NOMO-1 treated with DMSO at 0.1 percent for 48 hours (cell line): ENCODE data around the gene BATF.

Source experiments
- DNase-seq: peaks from one replicate; lab custom pipeline; 2025; ENCODE audit not compliant: unreplicated experiment; lab: John Stamatoyannopoulos, UW

BATF gene

DNA sequence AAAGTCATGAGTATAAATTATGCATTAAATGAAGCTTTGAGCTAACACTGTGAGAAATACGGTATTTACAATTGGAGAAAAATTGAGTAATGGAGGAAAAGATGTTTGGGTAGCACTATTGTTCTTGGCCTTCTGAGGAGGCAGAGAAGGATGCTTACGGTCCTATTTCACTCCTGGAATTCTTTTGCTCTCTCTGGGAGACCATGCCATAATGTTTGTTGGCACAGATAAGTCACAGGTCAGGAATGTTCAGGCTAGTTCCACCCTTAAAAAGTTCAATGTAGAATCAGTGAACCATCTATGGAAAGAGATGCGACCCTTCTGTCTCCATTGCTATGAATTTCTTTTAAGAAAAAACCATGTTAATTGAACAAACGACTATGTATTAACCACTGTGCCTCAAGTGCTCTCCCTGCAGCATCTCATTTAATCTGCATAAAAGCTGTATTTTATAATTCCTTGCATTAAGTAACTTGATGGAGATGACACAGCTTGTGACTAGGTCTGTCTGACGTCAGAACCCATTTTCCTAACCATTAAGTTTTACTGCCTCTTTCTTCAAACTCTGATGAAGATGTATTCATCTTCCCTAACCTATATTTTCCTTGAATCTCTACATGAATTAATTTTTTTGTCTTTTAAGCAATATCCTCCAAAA lies 9.5 kb downstream of the BATF start:
- no peak for DNase-seq

DNA sequence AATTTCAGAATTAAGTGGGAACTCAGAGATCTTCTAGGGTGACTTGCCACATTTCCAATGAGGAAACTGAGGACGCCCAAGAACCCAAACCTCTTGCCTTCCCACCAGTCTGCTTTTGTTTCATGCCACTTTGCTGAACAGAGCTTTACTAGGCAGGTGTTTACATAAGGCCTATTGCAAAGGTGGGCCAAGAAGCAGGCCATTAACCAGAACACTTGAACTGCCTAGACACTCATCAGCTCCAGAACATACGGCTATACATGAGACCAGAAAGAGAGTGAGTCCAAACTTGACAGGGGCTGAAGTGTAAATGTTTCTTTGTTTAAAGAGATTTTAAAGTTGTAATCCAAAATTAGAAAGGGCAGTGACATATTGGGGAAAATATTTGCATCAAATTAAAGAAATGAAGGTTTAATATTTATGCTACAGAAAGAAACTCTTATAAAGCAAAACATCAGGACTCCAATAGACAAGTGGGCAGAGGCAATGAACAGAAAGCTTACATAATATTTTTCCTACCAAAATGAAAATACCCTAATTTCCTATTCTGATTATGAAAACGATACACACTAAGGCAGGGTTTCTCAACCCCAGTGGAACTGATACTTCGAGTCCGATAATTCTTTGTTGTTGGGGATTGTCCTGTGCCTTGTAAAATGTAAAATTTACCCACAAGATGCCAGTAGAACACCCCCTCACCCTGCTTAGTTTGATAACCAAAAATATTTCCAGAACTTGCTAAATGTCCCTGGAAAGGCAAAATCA lies 11.7 kb downstream of the BATF start:
- no peak for DNase-seq

DNA sequence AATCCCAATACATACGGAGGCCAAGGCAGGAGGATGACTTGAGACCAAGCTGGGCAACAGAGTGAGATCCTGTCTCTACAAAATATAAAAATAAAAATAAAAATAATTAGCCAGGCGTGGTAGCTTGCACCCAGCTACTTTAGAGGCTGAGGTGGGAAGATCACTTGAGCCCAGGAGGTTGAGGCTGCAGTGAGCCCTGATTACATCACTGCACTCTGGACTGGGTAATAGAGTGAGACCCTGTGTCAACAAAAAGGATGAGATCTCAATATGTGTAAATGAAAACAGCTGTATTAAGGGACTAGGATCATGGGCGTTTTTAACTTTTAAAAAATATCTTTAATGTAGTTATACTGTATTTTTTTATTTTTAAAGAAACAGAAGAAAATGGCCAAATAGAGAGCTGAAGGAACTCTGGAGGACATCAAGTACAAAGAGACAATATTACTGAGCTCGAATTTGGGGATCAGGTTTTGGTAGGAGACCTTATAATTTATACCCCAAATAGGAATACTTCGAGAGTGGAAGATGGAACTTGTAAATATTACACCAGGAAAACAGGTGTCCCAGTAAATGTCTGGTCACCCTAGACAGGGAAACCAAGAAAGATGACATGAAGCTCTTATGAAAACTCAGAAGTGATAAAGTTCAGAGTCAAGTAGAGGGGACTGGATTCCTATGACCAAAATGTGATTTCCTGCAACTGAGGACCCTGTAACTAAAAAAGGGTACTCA lies 13.1 kb downstream of the BATF start:
- DNase-seq, result no peak

DNA sequence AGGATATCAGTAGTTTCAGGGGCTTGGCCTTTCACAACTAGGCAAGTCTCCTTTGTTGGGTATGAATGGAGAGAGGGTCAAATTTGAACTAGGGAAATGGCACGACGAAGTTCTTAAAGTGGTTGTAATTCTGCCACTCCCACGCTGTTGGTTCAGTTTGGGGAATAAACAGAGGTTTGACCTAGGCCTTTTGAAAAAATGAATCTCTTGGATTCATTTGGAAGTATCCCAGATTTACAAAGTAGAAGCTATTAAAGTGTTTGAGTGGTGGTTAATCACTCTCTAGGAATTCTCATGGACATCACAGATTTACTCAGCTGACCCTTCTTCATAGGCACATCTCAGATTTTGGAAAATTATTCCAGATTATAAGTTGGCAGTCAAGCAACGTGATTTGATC lies 14.8 kb downstream of the BATF start:
- DNase-seq, result no peak

DNA sequence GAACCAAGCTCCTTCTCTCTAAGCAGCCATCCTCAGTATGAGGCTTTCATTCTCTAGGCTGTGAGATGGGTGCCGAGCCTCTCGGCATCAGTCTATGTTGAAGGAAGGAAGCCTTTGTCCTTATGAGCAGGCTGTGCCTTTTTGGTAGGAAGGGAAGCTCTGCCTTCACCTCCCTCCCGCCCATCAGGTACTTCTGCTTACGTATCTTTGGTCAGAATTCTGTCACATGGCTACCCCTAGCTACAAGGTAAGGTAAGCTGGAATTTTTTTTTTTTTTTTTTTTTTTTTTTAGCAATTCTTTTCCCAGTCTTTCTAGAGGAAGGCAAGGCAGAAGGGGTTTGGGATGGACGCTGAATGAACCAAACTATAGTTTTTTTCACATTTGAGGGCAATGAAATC lies 16.9 kb downstream of the BATF start:
- DNase-seq, result no peak

DNA sequence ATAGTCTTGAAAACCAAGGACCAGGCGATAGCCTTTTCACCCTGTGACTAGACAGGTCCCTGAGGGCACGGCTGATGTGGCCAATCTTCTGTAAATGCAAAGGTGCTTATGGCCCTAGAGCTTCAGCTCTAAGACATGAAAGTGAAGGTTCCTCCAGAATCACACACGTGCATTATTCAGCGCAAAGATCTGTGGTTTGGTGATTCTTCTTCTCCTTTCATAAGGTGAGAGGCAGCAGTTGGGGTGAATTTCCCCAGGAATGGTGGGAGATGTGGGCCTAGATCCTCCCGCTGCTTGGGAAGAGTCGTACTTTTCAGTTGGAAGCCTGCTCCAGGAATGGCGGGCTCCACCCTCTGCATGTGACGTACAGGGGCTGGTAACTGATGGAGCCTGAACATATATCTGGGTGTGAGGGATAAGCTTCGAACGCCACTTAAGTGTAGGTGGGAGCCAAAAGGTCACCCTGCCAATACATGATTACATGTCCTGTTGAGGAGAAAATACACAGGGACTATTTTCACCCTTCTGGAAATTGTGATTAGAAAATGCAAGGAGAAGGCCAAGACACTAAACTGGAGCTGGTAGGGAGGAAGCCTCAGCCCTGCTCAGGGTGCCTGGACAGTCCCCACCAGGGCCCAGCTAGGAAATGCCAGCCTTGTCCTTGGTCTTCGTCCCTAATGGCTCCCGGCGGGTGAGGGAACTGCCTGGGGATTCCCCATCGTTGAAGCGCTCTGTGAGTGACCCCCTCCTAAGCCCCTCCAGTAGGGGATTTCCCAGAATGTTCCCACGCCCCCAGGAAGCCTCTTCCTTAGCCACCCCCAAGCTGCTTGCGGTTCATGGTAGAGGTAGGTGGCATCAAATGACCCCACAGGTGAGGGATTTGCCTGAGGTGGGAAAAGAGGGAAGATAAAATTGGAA lies 17.6 kb downstream of the BATF start:
- no peak for DNase-seq

DNA sequence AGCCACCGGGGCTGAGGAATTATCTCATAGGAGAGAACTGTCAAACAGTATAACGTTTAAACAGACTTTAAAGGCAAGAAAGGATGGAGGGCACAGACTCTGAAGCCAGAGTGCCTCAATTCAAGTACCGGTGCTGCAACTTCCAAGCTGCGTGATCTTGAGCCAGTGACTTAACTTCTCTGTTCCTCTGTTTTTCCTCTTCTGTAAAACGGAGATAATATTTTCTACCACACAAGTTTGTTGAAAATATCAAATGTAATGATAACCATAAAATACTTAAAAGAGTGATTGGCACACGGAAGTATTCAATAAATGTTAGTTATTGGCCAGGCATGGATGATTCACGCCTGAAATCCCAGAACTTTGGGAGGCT lies 18.2 kb downstream of the BATF start:
- no peak for DNase-seq

DNA sequence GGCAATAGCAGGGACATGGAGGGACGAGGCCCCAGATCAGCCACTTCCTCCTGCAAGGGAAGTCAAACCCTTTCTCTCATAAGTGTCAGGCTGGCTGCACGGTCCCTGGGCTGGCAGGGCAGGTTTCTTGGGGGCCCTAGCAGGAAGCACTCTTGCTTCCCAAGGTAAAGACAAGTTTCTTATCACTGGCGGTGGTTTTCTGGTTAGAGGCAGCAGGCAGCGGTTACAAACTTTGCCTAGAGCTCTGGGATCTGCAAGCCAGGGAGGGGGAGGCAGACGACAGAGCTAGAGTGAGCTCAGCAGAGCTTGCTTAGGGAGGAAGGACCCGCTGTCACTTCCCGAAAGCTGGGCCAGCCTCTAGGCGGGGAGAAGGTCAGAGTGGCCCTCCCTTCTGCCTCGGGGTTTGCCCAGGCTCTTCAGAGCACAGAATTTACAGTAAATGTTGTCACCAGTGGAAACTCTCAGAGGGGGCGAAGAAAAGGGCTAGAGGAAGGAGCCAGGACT lies 20.4 kb downstream of the BATF start:
- peak; percentile 81 for DNase-seq

DNA sequence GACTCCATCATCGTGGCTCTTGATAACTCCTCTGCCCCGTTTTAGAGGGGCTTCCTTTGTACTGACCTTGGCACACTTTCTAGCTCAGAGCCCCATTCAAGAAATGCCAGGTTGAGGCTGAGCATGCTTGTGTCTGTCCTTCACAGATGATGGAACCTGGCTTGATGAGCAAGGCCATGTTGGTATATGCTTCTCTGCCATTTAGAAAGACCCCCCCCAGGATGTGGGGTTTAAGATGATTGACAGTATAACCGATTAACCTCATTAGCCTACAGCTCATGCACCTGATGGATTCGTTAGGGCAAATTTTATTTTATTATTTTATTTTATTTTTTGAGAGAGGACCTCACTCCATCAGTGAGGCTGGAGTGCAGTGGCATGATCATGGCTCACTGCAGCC lies 21.0 kb downstream of the BATF start:
- no peak for DNase-seq

DNA sequence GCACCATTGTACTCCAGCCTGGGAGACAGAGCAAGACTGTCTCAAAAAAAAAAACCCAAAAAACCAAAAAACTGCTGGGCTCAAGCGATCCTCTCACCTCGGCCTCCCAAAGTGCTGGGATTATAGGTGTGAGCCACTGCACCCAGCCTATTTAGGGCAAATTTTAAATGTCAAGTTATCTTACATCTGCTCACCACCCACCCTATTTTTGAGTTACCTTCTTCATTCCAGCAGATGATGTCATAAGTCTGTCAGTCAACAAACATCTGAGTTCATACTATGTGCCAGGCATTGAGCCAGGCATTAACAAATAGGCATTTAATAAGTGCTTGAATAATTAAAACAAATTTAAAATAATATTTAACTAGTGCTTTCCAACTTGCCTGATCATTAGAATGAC lies 21.5 kb downstream of the BATF start:
- no peak for DNase-seq

DNA sequence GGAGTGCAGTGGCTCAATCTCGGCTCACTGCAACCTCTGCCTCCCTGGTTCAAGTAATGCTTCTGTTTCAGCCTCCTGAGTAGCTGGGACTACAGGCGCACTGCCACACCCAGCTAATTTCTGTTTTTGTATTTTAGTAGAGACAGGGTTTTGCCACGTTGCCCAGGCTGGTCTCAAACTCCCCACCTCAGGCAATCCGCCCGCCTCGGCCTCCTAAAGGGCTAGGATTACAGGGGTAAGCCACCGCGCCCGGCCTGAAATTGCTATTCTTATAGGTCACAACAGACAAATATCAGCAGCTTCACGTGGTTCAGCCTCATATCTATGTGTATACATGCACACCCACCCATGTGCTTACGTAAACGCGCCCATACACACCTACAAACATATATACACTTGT lies 23.6 kb downstream of the BATF start:
- no peak for DNase-seq

DNA sequence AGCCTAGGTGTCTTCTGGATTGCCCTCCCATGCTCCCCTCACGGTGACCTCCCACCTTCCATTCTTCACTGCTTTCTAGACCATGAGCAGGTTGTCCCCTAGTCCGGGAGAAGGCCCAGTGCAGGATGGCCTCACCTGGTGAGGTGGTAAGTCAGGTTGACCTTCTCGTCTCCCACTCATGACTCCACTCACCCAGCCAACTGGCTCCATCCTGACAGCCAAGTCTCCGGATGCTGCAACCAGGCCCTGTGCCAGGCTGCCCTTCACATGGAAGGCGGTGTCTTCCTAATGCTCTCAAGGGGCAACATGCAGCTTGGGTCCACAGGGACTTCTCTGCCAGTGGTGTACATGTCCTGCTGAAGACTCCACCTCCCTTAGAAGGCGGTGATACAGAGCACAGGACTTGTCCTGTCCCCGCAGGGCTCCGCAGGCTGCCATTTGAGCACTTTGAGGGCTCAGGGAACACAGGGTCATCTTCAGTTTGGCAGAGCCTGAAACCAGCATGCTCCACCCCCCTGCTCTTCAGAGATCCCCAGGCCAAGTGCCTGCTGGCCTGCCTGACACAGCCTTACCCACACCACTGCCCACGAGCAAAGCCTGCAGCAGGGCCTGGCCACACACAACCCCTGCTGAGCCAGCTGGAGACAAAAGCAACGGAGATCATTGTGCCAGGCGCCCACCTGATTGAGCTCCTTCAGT lies 25.4 kb downstream of the BATF start:
- DNase-seq, result no peak

DNA sequence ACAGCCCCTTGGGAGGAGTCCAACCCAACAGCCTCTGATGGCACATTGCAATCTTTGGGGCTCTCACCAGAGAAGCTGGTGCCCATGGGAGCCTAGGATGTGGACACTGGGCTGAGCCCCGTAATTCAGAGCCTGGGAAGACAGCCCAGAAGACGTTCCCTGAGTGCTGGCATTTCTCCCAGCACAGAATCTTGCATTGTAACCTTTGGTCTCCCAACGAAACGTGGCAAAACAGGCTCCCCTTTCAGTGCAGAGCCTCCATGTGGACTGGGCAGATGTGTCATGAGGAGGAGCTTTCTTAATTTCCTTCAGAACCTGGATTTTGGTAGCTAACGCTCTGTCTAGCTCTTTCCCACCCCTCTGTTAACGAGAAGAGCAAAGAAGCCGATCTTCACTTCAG lies 26.3 kb downstream of the BATF start:
- no peak for DNase-seq

DNA sequence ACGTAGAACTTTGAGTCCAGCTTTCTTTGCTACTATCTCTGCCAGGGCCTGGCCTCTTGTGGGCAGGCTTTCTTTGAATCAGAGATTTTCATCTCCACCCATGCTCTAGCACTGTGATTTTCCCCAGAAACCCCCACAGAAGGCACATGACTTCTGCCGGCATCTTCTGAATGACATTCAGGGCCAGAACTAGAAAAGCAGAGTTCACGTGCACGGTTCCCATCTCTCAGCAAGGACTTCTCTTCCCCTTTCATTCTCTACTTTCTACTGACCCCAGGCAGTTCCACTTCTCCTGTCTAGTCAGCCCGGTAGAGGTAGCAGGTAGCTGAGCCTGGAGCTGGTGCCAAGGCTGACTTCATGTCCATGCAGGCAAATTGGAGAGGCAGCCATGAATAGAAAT lies 26.9 kb downstream of the BATF start:
- DNase-seq, result peak; percentile 26

DNA sequence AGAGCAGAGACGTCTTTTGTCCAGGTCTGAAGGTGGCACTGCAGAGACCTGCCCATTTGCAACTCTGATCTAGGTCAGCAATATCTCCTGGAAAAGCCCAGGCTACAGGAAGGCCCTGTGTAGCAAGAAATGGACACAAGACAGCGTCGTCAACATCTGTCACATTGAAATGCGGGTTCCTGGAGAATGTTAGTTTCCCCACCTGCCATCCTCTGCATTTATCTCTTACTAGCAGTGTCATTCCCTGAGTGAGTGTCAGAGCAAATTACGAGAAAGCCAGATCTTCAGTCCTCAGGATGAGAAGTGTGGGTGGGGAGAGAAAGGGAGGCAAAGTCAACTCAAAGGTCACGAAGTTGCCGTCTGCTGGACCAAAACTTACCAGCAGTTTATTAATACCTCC lies 28.8 kb downstream of the BATF start:
- no peak for DNase-seq

DNA sequence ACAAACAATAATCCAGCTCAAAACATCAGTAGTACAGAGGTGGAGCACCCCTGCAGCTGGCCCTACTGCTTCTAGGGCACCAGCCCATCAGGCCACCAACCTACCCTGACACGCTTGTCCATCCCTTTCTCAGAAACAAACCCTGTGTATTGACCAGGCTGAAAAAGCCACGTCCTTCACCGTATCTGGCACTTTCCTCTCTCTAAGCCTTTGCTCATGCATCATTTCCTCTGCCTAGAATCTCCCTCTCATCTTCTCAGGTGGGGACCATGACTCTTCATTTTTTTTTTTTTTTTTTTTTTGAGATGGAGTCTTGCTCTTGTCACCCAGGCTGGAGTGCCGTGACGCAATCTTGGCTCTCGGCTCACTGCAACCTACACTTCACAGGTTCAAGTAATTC lies 30.9 kb downstream of the BATF start:
- no peak for DNase-seq

DNA sequence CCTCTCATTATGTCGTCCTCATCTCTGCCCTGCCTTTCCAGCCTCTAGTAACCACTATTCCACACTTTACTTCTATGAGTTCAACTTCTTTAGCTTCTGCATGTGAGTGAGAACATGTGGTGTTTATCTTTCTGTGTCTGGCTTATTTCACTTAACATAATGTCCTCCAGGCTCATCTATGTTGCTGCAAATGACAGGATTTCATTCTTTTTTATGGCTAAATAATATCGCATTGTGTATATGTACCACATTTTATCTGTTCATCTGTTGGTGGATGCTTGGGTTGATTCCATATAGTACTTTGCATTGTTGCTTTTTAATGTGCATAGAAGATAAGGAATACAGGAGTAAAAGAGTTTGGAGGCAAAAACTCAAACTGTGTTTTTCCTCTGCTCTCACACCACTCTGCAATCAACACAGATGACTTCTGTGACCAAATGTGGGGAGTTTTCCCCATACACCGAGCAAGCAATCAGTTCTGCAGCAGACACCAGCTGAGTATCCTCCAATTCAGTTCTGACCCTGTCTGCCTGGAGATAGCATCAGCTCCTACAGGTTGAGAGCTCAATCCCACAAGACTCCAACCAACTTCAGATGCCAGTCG lies 31.6 kb downstream of the BATF start:
- DNase-seq, result no peak

DNA sequence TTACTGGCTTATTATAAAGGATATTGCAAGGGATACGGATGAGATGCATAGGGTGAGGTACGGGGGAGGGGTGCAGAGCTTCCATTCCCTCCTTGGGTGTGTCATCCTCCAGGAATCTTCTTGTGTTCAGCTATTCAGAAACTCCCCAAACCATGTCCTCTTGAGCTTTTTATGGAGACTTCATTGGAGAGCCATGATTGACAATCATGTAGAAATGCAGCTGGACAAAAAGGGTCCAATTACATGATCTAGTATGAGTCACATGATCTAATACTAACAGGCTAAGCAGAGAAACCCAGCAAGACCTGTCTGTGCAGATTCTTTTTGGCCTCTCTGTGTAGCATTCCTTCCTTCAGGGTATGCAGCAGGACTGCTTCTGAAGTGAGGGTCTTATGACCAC lies 32.2 kb downstream of the BATF start:
- no peak for DNase-seq

DNA sequence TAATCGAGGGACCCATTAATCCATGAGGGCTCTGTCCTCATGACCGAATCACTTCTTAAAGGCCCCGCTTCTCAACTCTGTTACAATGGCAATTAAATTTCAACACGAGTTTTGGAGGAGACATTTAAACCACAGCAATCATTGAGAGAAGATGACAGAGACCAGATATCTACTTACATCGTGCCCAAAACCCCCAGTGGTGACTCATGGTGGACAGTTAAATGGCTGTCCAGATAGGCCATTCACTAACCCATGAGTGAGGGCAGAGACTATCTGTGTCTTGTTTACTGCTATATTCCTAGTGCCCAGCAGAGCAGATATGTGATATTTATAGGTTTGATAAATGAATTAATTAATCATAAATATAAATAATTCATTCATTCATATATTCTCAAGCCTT lies 36.2 kb downstream of the BATF start:
- no peak for DNase-seq

DNA sequence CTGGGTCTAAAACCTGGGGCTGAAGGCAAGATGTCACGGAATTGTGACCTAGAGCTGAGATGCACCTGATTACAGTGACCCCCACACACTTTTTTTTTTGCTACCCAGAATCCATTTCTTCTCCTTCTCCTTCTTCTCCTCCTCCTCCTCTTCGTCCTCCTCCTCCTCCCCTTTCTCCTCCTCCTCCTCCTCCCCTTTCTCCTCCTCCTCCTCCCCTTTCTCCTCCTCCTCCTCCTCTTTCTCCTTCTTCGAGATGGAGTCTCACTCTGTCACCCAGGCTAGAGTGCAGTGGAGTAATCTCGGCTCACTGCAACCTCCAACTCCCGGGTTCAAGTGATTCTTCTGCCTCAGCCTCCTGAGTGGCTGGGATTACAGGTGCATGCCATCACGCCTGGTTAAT lies 36.8 kb downstream of the BATF start:
- no peak for DNase-seq
